ENCODE data around the gene HOXC6.

Gene HOXC6

GRCh38 chr12:54016478-54016964 is 11.7 kb upstream of the HOXC6 start:
- H3K4me3 ChIP-seq (ENCODE audit: low read depth, low read length) = no peak overlapping the region
- TF ChIP-seq CTCF (IDR thresholded peaks at IDR 0.05; ENCODE audit: low read depth, low read length, missing control alignments) = no peak
- DNase-seq (ENCODE audit: low read depth) = no peak
- in situ Hi-C loops (cut with HindIII; ENCODE audit: low sequenced_read_pairs) = no loop called here

GRCh38 chr12:54017027-54017788 is 11.0 kb upstream of the HOXC6 start:
- DNase-seq (ENCODE audit: low read depth) = no peak
- peak overlapping the region; percentile 16 for H3K4me3 ChIP-seq (ENCODE audit: low read depth, low read length)
- in situ Hi-C loops (cut with HindIII; ENCODE audit: low sequenced_read_pairs) = no loop called here
- no peak for TF ChIP-seq CTCF (IDR thresholded peaks at IDR 0.05; ENCODE audit: low read depth, low read length, missing control alignments)

- H3K4me3 ChIP-seq (ENCODE audit: low read depth, low read length) = peak overlapping the region; percentile 16
- TF ChIP-seq CTCF (IDR thresholded peaks at IDR 0.05; ENCODE audit: low read depth, low read length, missing control alignments) = no peak
- no peak for DNase-seq (ENCODE audit: low read depth)
- in situ Hi-C loops (cut with HindIII; ENCODE audit: low sequenced_read_pairs) = no loop called here
These were observed 10.3 kb upstream of the HOXC6 start for GRCh38 chr12:54017878-54018467.

- no peak for TF ChIP-seq CTCF (IDR thresholded peaks at IDR 0.05; ENCODE audit: low read depth, low read length, missing control alignments)
- in situ Hi-C loops (cut with HindIII; ENCODE audit: low sequenced_read_pairs) = no loop called here
- no peak overlapping the region for H3K4me3 ChIP-seq (ENCODE audit: low read depth, low read length)
- DNase-seq (ENCODE audit: low read depth) = no peak
These were observed 9.7 kb upstream of the HOXC6 start for GRCh38 chr12:54018468-54018984.

GRCh38 chr12:54019091-54019811 is 9.0 kb upstream of the HOXC6 start:
- TF ChIP-seq CTCF (IDR thresholded peaks at IDR 0.05; ENCODE audit: low read depth, low read length, missing control alignments) = no peak
- DNase-seq (ENCODE audit: low read depth) = no peak
- in situ Hi-C loops (cut with HindIII; ENCODE audit: low sequenced_read_pairs) = no loop called here
- no peak overlapping the region for H3K4me3 ChIP-seq (ENCODE audit: low read depth, low read length)

- TF ChIP-seq CTCF (IDR thresholded peaks at IDR 0.05; ENCODE audit: low read depth, low read length, missing control alignments) = no peak
- in situ Hi-C loops (cut with HindIII; ENCODE audit: low sequenced_read_pairs) = no loop called here
- no peak for DNase-seq (ENCODE audit: low read depth)
- H3K4me3 ChIP-seq (ENCODE audit: low read depth, low read length) = no peak overlapping the region
These were observed 8.2 kb upstream of the HOXC6 start for GRCh38 chr12:54019924-54020590.

Measured in astrocyte of the cerebellum (primary cell).